ENCODE results near the gene CENPC. TPM values are rescaled to one million over a fixed set of nuclear protein-coding genes. Genes with fewer than 3 reads are reported as not detected.

The CENPC gene
- polyA plus RNA-seq, 1 of the 3 experiments (the other 2 are of a cell fraction), result 2.2 TPM

DNA sequence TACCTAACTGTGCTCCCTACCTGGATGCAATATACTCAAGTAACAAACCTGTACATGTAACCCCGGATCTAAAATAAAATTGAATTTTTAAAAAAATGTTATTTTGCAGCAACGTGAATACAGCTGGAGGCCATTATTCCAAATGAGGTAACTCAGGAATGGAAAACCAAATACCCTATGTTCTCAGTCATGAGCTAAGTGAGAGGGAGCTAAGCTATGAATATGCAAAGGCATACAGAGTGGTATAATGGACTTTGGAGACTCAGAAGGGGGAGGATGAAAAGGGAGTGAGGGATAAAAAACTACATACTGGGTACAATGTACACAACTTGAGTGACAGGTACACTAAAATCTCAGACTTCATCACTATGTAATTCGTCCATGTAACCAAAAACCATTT is 78.6 kb downstream of the CENPC start:
- TF ChIP-seq SIN3A (IDR thresholded peaks at IDR 0.05; ENCODE audit: borderline replicate concordance, low read depth, low read length) (no peak), EZH2phosphoT487 (IDR thresholded peaks at IDR 0.05; ENCODE audit: borderline replicate concordance, low read depth) (no peak), SMC3 (IDR thresholded peaks at IDR 0.05; ENCODE audit: low read depth, low read length) (no peak), YY1 (IDR thresholded peaks at IDR 0.05; ENCODE audit: low read depth) (no peak), RAD21 (IDR thresholded peaks at IDR 0.05; ENCODE audit: low read length) (no peak), TAF1 (IDR thresholded peaks at IDR 0.05; ENCODE audit: borderline replicate concordance, low read depth, low read length) (no peak), TCF12 (IDR thresholded peaks at IDR 0.05) (no peak), MXI1 (IDR thresholded peaks at IDR 0.05; ENCODE audit: low read depth, low read length) (no peak), FOXJ3 (CRISPR knock-in tag; IDR thresholded peaks at IDR 0.05) (no peak), RCOR1 (IDR thresholded peaks at IDR 0.05; ENCODE audit: low read length) (no peak), FOXM1 (IDR thresholded peaks at IDR 0.05; ENCODE audit: low read depth) (no peak), MEF2A (IDR thresholded peaks at IDR 0.05; ENCODE audit: borderline replicate concordance, low read depth) (no peak), RFX5 (IDR thresholded peaks at IDR 0.05; ENCODE audit: low read length) (no peak), RXRA (IDR thresholded peaks at IDR 0.05; ENCODE audit: borderline replicate concordance, low read depth) (no peak), JUND (IDR thresholded peaks at IDR 0.05) (no peak), TEAD4 (IDR thresholded peaks at IDR 0.05; ENCODE audit: borderline replicate concordance, insufficient read depth) (no peak), FOSL2 (IDR thresholded peaks at IDR 0.05; ENCODE audit: borderline replicate concordance, low read depth) (no peak)
- TF ChIP-seq, protein P1, sequence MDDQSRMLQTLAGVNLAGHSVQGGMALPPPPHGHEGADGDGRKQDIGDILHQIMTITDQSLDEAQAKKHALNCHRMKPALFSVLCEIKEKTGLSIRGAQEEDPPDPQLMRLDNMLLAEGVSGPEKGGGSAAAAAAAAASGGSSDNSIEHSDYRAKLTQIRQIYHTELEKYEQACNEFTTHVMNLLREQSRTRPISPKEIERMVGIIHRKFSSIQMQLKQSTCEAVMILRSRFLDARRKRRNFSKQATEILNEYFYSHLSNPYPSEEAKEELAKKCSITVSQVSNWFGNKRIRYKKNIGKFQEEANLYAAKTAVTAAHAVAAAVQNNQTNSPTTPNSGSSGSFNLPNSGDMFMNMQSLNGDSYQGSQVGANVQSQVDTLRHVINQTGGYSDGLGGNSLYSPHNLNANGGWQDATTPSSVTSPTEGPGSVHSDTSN (IDR thresholded peaks at IDR 0.05), result no peak
- TF ChIP-seq, protein P2, sequence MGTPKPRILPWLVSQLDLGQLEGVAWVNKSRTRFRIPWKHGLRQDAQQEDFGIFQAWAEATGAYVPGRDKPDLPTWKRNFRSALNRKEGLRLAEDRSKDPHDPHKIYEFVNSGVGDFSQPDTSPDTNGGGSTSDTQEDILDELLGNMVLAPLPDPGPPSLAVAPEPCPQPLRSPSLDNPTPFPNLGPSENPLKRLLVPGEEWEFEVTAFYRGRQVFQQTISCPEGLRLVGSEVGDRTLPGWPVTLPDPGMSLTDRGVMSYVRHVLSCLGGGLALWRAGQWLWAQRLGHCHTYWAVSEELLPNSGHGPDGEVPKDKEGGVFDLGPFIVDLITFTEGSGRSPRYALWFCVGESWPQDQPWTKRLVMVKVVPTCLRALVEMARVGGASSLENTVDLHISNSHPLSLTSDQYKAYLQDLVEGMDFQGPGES (IDR thresholded peaks at IDR 0.05; ENCODE audit: low read depth, low read length), result no peak
- TF ChIP-seq, protein P3, sequence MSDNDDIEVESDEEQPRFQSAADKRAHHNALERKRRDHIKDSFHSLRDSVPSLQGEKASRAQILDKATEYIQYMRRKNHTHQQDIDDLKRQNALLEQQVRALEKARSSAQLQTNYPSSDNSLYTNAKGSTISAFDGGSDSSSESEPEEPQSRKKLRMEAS (IDR thresholded peaks at IDR 0.05; ENCODE audit: low read depth), result no peak
- WGBS (ENCODE audit: low lambda C conversion rate), result 97% methylated on average over 3 of the region's 3 CpGs
- Histone ChIP-seq H3K4me2 (no peak overlapping the region), H3F3A (replicated peaks; ENCODE audit: insufficient read depth) (peaks cover 5% of the 10 kb centered on the region), H3K36me3 (replicated peaks in 1 of 2; ENCODE audit: control insufficient read depth in 1 of 2, insufficient read depth in 2 of 2, low read length in 1 of 2) (peaks cover 24 to 29% of the 10 kb centered on the region in 2 experiments), H3K4me1 (ENCODE audit: control insufficient read depth in 1 of 2, insufficient read depth in 2 of 2, low read depth in 1 of 2, low read length in 1 of 2) (no peaks in the 10 kb centered on the region), H3K9ac (no peak overlapping the region), H3K4me3 (ENCODE audit: low read depth in 2 of 2, low read length in 1 of 2) (no peak overlapping the region), H3K27ac (ENCODE audit: low read depth in 2 of 2, low read length in 1 of 2) (no peak overlapping the region), H3K27me3 (ENCODE audit: insufficient read depth) (no peaks in the 10 kb centered on the region), H3K79me2 (ENCODE audit: insufficient read depth) (no peaks in the 10 kb centered on the region), H2AFZ (ENCODE audit: low read depth) (no peak overlapping the region), H3K9me3 (no peaks in the 10 kb centered on the region), H3K9me2 (no peaks in the 10 kb centered on the region), H4K20me1 (ENCODE audit: insufficient read depth) (no peaks in the 10 kb centered on the region)
- POLR2A ChIA-PET, result no interaction called here
- CTCF ChIA-PET, result no interaction called here
- no peak for DNase-seq

All from SK-N-SH (cell line).